Large intestine (tissue), 3 donors: ENCODE data around the gene GABRR1. TPM values are rescaled to one million over a fixed set of nuclear protein-coding genes. Genes with fewer than 3 reads are reported as not detected.
"Not testable (repeated sequence)": the region's sequence is repeated elsewhere in the genome, so short reads cannot be mapped to it uniquely, and the experiment has no call there.

Experiments used
- DNase-seq, 2 donors: peaks; one replicate each; pipeline versions ENCODE4 v3.0.0 to v3.0.0-alpha.2; 2013
- H3K27ac ChIP-seq: one replicate; pipeline ENCODE4 v1.5.1; 2013; ENCODE audit warnings: low read length
- H3K27me3 ChIP-seq: 2 replicates; pipeline ENCODE4 v1.6.1; 2013; ENCODE audit warnings: low read length; ENCODE audit not compliant: control insufficient read depth, insufficient read depth
- H3K36me3 ChIP-seq: 2 replicates; pipeline ENCODE4 v1.6.1; 2013; ENCODE audit warnings: low read length; ENCODE audit not compliant: control insufficient read depth, insufficient read depth
- H3K4me1 ChIP-seq: one replicate; pipeline ENCODE4 v1.6.1; 2013; ENCODE audit warnings: low read length; ENCODE audit not compliant: control insufficient read depth, insufficient read depth
- H3K4me3 ChIP-seq: one replicate; pipeline ENCODE4 v1.5.1; 2013; ENCODE audit warnings: low read length
- H3K9me3 ChIP-seq: one replicate; pipeline ENCODE4 v1.6.1; 2013; ENCODE audit warnings: mild to moderate bottlenecking, low read depth, low read length, moderate library complexity; ENCODE audit not compliant: control insufficient read depth
- WGBS: methylation state at CpG from one replicate; pipeline ENCODE4 v1.1.5; 2013; ENCODE audit warnings: low lambda C conversion rate; ENCODE audit not compliant: insufficient coverage; 5-methylcytosine and 5-hydroxymethylcytosine counted together
- polyA plus RNA-seq: library from polyadenylated mRNA; unstranded; fragments of 120-200 nt; gene quantifications from one replicate; pipeline ENCODE4 v1.2.1, GENCODE V29; 2013

Gene GABRR1
- polyA plus RNA-seq, 1 donor, result 0.06 TPM

- H3K9me3 ChIP-seq, result no peaks in the 10 kb centered on the region
- peaks cover 10% of the 10 kb centered on the region for H3K4me1 ChIP-seq
- H3K27me3 ChIP-seq, result no peaks in the 10 kb centered on the region
- DNase-seq, result no peak
- WGBS, result no CpG with 5 or more reads among the region's 2 CpGs
- no peak overlapping the region for H3K4me3 ChIP-seq
- no peaks in the 10 kb centered on the region for H3K36me3 ChIP-seq
- H3K27ac ChIP-seq, result no peak overlapping the region
Observed at GRCh38 chr6:89144354-89144906, 72.7 kb downstream of the GABRR1 start.

- Histone ChIP-seq H3K4me1 (peaks cover 10% of the 10 kb centered on the region), H3K4me3 (no peak overlapping the region), H3K27me3 (no peaks in the 10 kb centered on the region), H3K36me3 (no peaks in the 10 kb centered on the region), H3K27ac (no peak overlapping the region), H3K9me3 (no peaks in the 10 kb centered on the region)
- 90% methylated on average over 3 of the region's 7 CpGs for WGBS
- DNase-seq, result peak; percentile 18 to 66
Observed at GRCh38 chr6:89140347-89141156, 76.6 kb downstream of the GABRR1 start.

GRCh38 chr6:89139509-89140346 lies 77.4 kb downstream of the GABRR1 start:
- Histone ChIP-seq H3K36me3 (no peaks in the 10 kb centered on the region), H3K9me3 (no peaks in the 10 kb centered on the region), H3K4me3 (no peak overlapping the region), H3K27ac (no peak overlapping the region), H3K4me1 (peaks cover 10% of the 10 kb centered on the region), H3K27me3 (no peaks in the 10 kb centered on the region)
- WGBS, result no CpG with 5 or more reads among the region's 5 CpGs
- peak in 1 of 2 donors; percentile 30 for DNase-seq

- Histone ChIP-seq H3K27ac (no peak overlapping the region), H3K27me3 (no peaks in the 10 kb centered on the region), H3K4me3 (no peak overlapping the region), H3K36me3 (no peaks in the 10 kb centered on the region), H3K4me1 (peaks cover 10% of the 10 kb centered on the region), H3K9me3 (no peaks in the 10 kb centered on the region)
- 100% methylated on average over 2 of the region's 2 CpGs for WGBS
- DNase-seq, result no peak
Observed at GRCh38 chr6:89138173-89138572, 79.0 kb downstream of the GABRR1 start.

- Histone ChIP-seq H3K27me3 (no peaks in the 10 kb centered on the region), H3K4me3 (no peak overlapping the region), H3K4me1 (peaks cover 7% of the 10 kb centered on the region), H3K9me3 (no peaks in the 10 kb centered on the region), H3K27ac (no peak overlapping the region), H3K36me3 (no peaks in the 10 kb centered on the region)
- DNase-seq, result no peak
- WGBS, result 100% methylated on average over 2 of the region's 3 CpGs
Observed at GRCh38 chr6:89134723-89135122, 82.4 kb downstream of the GABRR1 start.

- 100% methylated on average over 2 of the region's 9 CpGs for WGBS
- H3K27me3 ChIP-seq, result no peaks in the 10 kb centered on the region
- H3K9me3 ChIP-seq, result peaks cover 3% of the 10 kb centered on the region
- no peak for DNase-seq
- H3K36me3 ChIP-seq, result no peaks in the 10 kb centered on the region
- H3K4me1 ChIP-seq, result no peaks in the 10 kb centered on the region
- no peak overlapping the region for H3K27ac ChIP-seq
- no peak overlapping the region for H3K4me3 ChIP-seq
Observed at GRCh38 chr6:89133981-89134380, 83.2 kb downstream of the GABRR1 start.

GRCh38 chr6:89132057-89132456 lies 85.1 kb downstream of the GABRR1 start:
- H3K4me1 ChIP-seq, result no peaks in the 10 kb centered on the region
- no peak overlapping the region for H3K27ac ChIP-seq
- peaks cover 11% of the 10 kb centered on the region for H3K9me3 ChIP-seq

GRCh38 chr6:89131599-89131998 lies 85.6 kb downstream of the GABRR1 start:
- WGBS, result no CpG with 5 or more reads among the region's 3 CpGs
- Histone ChIP-seq H3K4me3 (no peak overlapping the region), H3K27ac (no peak overlapping the region), H3K4me1 (no peaks in the 10 kb centered on the region), H3K9me3 (peaks cover 11% of the 10 kb centered on the region), H3K27me3 (no peaks in the 10 kb centered on the region), H3K36me3 (no peaks in the 10 kb centered on the region)
- no peak for DNase-seq

More at GRCh38 chr6:89132057-89132456, 85.1 kb downstream of the GABRR1 start:
- Histone ChIP-seq H3K4me3 (no peak overlapping the region), H3K36me3 (no peaks in the 10 kb centered on the region), H3K27me3 (no peaks in the 10 kb centered on the region)
- WGBS, result no CpG with 5 or more reads among the region's 2 CpGs
- DNase-seq, result no peak

GRCh38 chr6:89128256-89128671 lies 88.9 kb downstream of the GABRR1 start:
- not testable (repeated sequence) for DNase-seq, H3K4me3 ChIP-seq

More at GRCh38 chr6:89128256-89128671, 88.9 kb downstream of the GABRR1 start:
- H3K4me1 ChIP-seq, H3K27ac ChIP-seq, H3K27me3 ChIP-seq, H3K36me3 ChIP-seq: not testable (repeated sequence)
- WGBS, result no CpG with 5 or more reads among the region's 2 CpGs
- H3K9me3 ChIP-seq, result peaks cover 11% of the 10 kb centered on the region
